ENCODE data around the gene SRRT. TPM values are rescaled to one million over a fixed set of nuclear protein-coding genes. Genes with fewer than 3 reads are reported as not detected.

The SRRT gene
- total RNA-seq, 6 donors from 2014 or later: 57.9 to 324 (median 111) TPM

DNA sequence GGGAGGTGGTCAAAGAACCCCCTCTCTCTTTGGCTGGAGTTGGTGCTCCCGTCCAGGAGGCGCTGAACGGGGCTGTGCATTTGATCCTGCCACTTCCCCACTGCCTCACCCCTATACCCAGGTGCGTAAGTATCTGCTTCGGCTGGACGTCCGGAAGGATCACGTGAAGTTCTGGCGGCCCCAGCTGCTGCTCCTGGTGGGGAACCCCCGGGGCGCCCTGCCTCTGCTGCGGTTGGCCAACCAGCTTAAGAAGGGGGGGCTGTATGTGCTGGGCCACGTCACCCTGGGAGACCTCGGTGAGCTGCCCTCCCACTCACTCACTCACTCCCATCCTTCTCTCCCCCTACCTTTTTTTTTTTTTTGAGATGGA lies 13.3 kb upstream of the SRRT start:
- DNase-seq (no peak), ATAC-seq (ENCODE audit: low FRiP score in 2 of 2) (no peak)
- WGBS, 2 donors: 95 to 96% methylated on average over 11 to 14 of the region's 14 CpGs
- H3K4me1 ChIP-seq: peaks cover 10 to 15% (median 11%) of the 10 kb centered on the region in 4 donors
- no peaks in the 10 kb centered on the region for H3K9me3 ChIP-seq
- peaks cover 0 to 48% (median 26%) of the 10 kb centered on the region in 4 donors for H3K36me3 ChIP-seq
- H3K4me3 ChIP-seq: no peak overlapping the region
- no peak for TF ChIP-seq POLR2AphosphoS5 (IDR thresholded peaks at IDR 0.05)
- TF ChIP-seq, protein P1, sequence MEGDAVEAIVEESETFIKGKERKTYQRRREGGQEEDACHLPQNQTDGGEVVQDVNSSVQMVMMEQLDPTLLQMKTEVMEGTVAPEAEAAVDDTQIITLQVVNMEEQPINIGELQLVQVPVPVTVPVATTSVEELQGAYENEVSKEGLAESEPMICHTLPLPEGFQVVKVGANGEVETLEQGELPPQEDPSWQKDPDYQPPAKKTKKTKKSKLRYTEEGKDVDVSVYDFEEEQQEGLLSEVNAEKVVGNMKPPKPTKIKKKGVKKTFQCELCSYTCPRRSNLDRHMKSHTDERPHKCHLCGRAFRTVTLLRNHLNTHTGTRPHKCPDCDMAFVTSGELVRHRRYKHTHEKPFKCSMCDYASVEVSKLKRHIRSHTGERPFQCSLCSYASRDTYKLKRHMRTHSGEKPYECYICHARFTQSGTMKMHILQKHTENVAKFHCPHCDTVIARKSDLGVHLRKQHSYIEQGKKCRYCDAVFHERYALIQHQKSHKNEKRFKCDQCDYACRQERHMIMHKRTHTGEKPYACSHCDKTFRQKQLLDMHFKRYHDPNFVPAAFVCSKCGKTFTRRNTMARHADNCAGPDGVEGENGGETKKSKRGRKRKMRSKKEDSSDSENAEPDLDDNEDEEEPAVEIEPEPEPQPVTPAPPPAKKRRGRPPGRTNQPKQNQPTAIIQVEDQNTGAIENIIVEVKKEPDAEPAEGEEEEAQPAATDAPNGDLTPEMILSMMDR (IDR thresholded peaks at IDR 0.05): no peak
- no peak for TF ChIP-seq EP300 (IDR thresholded peaks at IDR 0.05)
- TF ChIP-seq POLR2A (IDR thresholded peaks at IDR 0.05): no peak
- H3K27me3 ChIP-seq: no peaks in the 10 kb centered on the region
- no peak overlapping the region for H3K27ac ChIP-seq

DNA sequence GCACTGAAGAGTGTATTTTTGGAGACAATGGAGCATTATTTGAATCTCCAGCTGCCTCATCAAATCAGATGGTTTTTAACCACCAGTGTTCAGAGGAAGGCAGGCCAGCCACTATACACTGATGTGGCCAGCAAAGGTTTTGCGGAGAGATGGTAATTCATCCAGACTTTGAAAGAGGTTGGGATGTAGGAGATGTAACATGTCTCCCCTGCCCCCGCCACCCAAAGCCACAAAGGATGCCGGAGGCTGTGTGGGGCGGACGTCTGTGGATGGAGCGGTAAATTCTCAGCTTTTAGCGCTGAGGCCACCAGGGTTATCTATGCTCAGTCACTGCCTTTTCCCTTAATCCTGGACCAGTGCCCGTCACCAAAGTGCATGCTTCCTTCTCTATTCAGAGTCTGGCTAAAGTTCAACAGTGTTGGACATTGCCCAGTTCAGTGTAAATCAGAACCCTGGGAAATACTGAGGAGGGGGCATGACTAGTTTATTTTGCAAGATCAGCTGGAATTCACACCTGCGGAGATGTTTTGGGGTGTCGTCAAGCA lies 11.4 kb upstream of the SRRT start:
- Histone ChIP-seq H3K27me3 (no peaks in the 10 kb centered on the region), H3K27ac (no peak overlapping the region), H3K9me3 (no peaks in the 10 kb centered on the region), H3K4me3 (no peak overlapping the region), H3K4me1 (peaks cover 19 to 31% (median 21%) of the 10 kb centered on the region in 4 donors), H3K36me3 (peaks cover 0 to 39% (median 26%) of the 10 kb centered on the region in 4 donors)
- WGBS, 2 donors: 33 to 62% methylated on average over 10 of the region's 10 CpGs
- ATAC-seq (ENCODE audit: low FRiP score in 2 of 2) (no peak), DNase-seq (no peak)
- TF ChIP-seq POLR2A (IDR thresholded peaks at IDR 0.05) (no peak), POLR2AphosphoS5 (IDR thresholded peaks at IDR 0.05) (no peak), EP300 (IDR thresholded peaks at IDR 0.05) (no peak)
- TF ChIP-seq, protein P1 (IDR thresholded peaks at IDR 0.05): no peak

DNA sequence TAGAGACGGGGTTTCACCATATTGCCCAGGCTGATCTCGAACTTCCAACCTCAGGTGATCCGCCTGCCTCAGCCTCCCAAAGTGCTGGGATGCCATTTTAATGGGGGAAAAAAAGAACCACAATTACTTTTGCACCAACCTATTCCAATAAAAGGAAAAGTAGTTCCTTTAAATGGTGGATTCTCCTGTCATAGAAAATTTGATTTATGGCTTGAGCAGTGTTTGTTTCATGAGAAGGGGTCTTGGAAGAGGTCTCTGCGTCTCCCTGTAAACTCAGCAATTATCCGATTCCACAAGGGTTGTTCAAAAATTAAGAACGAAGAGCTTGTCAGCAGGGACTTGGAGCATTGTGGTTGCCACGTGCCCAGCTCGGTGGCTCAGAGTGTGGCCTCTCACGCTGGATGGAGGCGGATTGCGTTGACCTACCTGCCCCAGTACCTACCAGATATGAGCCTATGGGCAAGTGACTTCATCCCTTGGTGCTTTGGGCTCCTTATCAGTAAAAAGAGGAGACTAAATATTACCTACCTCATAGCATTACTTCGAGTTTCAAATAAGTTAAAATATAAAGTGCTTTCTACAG lies 10.5 kb upstream of the SRRT start:
- peaks cover 0 to 34% (median 26%) of the 10 kb centered on the region in 4 donors for H3K36me3 ChIP-seq
- no peaks in the 10 kb centered on the region for H3K27me3 ChIP-seq
- WGBS, 2 donors: 88 to 89% methylated on average over 12 of the region's 12 CpGs
- no peaks in the 10 kb centered on the region for H3K9me3 ChIP-seq
- H3K4me1 ChIP-seq: peaks cover 26 to 39% (median 26%) of the 10 kb centered on the region in 4 donors
- no peak for DNase-seq
- no peak for ATAC-seq (ENCODE audit: low FRiP score in 2 of 2)
- H3K27ac ChIP-seq: no peak overlapping the region
- no peak overlapping the region for H3K4me3 ChIP-seq
- TF ChIP-seq POLR2A (IDR thresholded peaks at IDR 0.05): no peak
- TF ChIP-seq POLR2AphosphoS5 (IDR thresholded peaks at IDR 0.05): no peak
- TF ChIP-seq, protein P1 (IDR thresholded peaks at IDR 0.05): no peak
- TF ChIP-seq EP300 (IDR thresholded peaks at IDR 0.05): no peak

DNA sequence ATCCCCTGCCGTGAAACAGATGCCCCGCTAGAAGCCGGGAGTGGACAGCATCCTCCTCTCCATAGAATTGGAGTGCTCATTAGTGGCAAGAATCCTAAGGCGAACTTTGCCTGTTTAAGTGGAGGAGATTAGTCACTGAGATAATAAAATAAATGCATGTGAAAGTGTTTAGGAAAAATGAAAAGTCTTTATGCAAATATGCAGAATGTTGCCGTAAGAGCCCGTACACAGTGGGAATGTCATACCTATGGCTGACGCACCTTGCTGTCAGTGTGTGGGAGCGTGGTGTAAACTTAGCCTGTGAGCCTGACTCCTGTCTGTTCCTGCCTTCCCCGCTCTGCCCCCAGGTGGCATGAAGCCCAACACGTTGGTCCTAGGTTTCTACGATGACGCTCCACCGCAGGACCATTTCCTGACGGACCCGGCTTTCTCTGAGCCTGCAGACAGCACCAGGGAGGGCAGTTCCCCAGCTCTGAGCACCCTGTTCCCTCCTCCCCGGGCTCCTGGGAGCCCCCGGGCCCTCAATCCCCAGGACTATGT lies 9.5 kb upstream of the SRRT start:
- TF ChIP-seq POLR2A (IDR thresholded peaks at IDR 0.05) (no peak), EP300 (IDR thresholded peaks at IDR 0.05) (no peak), POLR2AphosphoS5 (IDR thresholded peaks at IDR 0.05) (no peak)
- TF ChIP-seq, protein P1 (IDR thresholded peaks at IDR 0.05): no peak
- Histone ChIP-seq H3K27ac (peak overlapping the region; percentile 86 to 97 (median 95)), H3K4me3 (peak overlapping the region in 3 of 4 donors; percentile 62 to 86 (median 78)), H3K36me3 (peaks cover 0 to 29% (median 19%) of the 10 kb centered on the region in 4 donors), H3K4me1 (peaks cover 26 to 39% (median 26%) of the 10 kb centered on the region in 4 donors), H3K9me3 (no peaks in the 10 kb centered on the region), H3K27me3 (no peaks in the 10 kb centered on the region)
- no peak for DNase-seq
- ATAC-seq (ENCODE audit: low FRiP score in 2 of 2): no peak
- 63 to 66% methylated on average over 13 to 17 of the region's 17 CpGs for WGBS, 2 donors

Data from upper lobe of left lung (tissue), 6 donors.